Activated CD8-positive, alpha-beta memory T cell treated with anti-CD3 and anti-CD28 coated beads, Interleukin-2, amount 50 U/mL, for 1 hour (primary cell): ENCODE measurements around the gene KLHL26.
"Not testable (repeated sequence)": the region's sequence is repeated elsewhere in the genome, so short reads cannot be mapped to it uniquely, and the experiment has no call there.

Experiments used
- DNase-seq: peaks from one replicate; pipeline ENCODE4 v3.0.0-alpha.2; 2020; ENCODE audit errors: extremely low read depth

Gene KLHL26

GRCh38 chr19:18636969-18637629, at the start of gene KLHL26:
Gene KLHL26 (plus strand): TSS chr19:18637028. CDS start chr19:18637055, 27 bp downstream.
- DNase-seq = no peak

- DNase-seq = no peak
These were observed 49.3 kb upstream of the KLHL26 start for GRCh38 chr19:18587561-18587960.

- DNase-seq = no peak
These were observed 48.7 kb upstream of the KLHL26 start for GRCh38 chr19:18587962-18588610.

- DNase-seq = peak; percentile 61
These were observed 48.0 kb upstream of the KLHL26 start, which contains the start of gene REX1BD for GRCh38 chr19:18588611-18589379. Gene REX1BD (plus strand): TSS chr19:18588798. CDS start chr19:18588802, 4 bp downstream.

- peak; percentile 29 for DNase-seq
These were observed 47.2 kb upstream of the KLHL26 start for GRCh38 chr19:18589380-18590272.

GRCh38 chr19:18590273-18591272, 46.3 kb upstream of the KLHL26 start:
- no peak for DNase-seq

- DNase-seq = no peak
These were observed 45.0 kb upstream of the KLHL26 start for GRCh38 chr19:18591735-18592385.

GRCh38 chr19:18592732-18593131, 44.1 kb upstream of the KLHL26 start:
- not testable (repeated sequence) for DNase-seq

GRCh38 chr19:18593367-18594095, 43.3 kb upstream of the KLHL26 start:
- no peak for DNase-seq

GRCh38 chr19:18594096-18594823, 42.6 kb upstream of the KLHL26 start:
- DNase-seq = peak; percentile 39

- DNase-seq = no peak
These were observed 41.9 kb upstream of the KLHL26 start for GRCh38 chr19:18594824-18595373.

- no peak for DNase-seq
These were observed 41.4 kb upstream of the KLHL26 start for GRCh38 chr19:18595475-18595874.

- DNase-seq = no peak
These were observed 40.1 kb upstream of the KLHL26 start for GRCh38 chr19:18596752-18597157.

GRCh38 chr19:18597809-18598660, 38.8 kb upstream of the KLHL26 start:
- DNase-seq = no peak

- DNase-seq = no peak
These were observed 37.3 kb upstream of the KLHL26 start for GRCh38 chr19:18599485-18599884.

- DNase-seq = not testable (repeated sequence)
These were observed 36.0 kb upstream of the KLHL26 start for GRCh38 chr19:18600692-18601397.
